Natural killer cell (primary cell): ENCODE measurements around the gene ITGA2. TPM values are rescaled to one million over a fixed set of nuclear protein-coding genes. Genes with fewer than 3 reads are reported as not detected.

ENCODE experiments used
- ATAC-seq, 3 donors: fragments of 150-1000 bp in 2 of 3; fragments of 200-7000 bp in 1 of 3; cut with Tn5 transposase; 1 replicate in 1 of 3; 2 replicates in 2 of 3; pipeline ENCODE4 v1.10.0; 2021; ENCODE audit warnings: mild to moderate bottlenecking in 2 of 3, moderate library complexity in 2 of 3
- DNase-seq, 2 donors: peaks; one replicate each; pipeline versions ENCODE4 v3.0.0 to v3.0.0-alpha.2; 2013 to 2021; ENCODE audit warnings: mixed read lengths in 1 of 2
- H3K27ac ChIP-seq: one replicate; pipeline ENCODE4 v1.5.1; 2013; ENCODE audit warnings: mild to moderate bottlenecking, low read length
- H3K27me3 ChIP-seq: one replicate; pipeline ENCODE4 v1.6.1; 2013; ENCODE audit warnings: low read length; ENCODE audit not compliant: control insufficient read depth, insufficient read depth
- H3K36me3 ChIP-seq: one replicate; pipeline ENCODE4 v1.6.1; 2013; ENCODE audit warnings: low read length; ENCODE audit not compliant: control insufficient read depth, insufficient read depth
- H3K4me1 ChIP-seq: one replicate; pipeline ENCODE4 v1.6.1; 2013; ENCODE audit warnings: low read length; ENCODE audit not compliant: control insufficient read depth, insufficient read depth
- H3K4me3 ChIP-seq: one replicate; pipeline ENCODE4 v1.5.1; 2013; ENCODE audit warnings: low read length
- H3K9me3 ChIP-seq: one replicate; pipeline ENCODE4 v1.6.1; 2013; ENCODE audit warnings: low read length; ENCODE audit not compliant: control insufficient read depth, insufficient read depth
- H3K27ac Mint-ChIP-seq, 2 donors: one replicate each; pipeline ENCODE4 v1.8.0; 2022; ENCODE audit warnings: mild to moderate bottlenecking in 2 of 2, mixed read lengths in 2 of 2, moderate library complexity in 1 of 2
- H3K27me3 Mint-ChIP-seq, 2 donors: one replicate each; pipeline ENCODE4 v1.8.0; 2022; ENCODE audit warnings: low read depth in 2 of 2, mixed read lengths in 2 of 2
- H3K36me3 Mint-ChIP-seq: one replicate; pipeline ENCODE4 v1.8.0; 2022; ENCODE audit warnings: mixed read lengths
- H3K4me1 Mint-ChIP-seq, 2 donors: one replicate each; pipeline ENCODE4 v1.8.0; 2022; ENCODE audit warnings: mixed read lengths in 2 of 2
- H3K4me3 Mint-ChIP-seq: one replicate; pipeline ENCODE4 v1.8.0; 2022; ENCODE audit warnings: mild to moderate bottlenecking, moderate library complexity, mixed read lengths
- H3K9me3 Mint-ChIP-seq, 2 donors: one replicate each; pipeline ENCODE4 v1.8.0; 2022; ENCODE audit warnings: mixed read lengths in 2 of 2
- WGBS: methylation state at CpG from one replicate; pipeline ENCODE4 v1.1.7; 2013; ENCODE audit warnings: missing lambda C conversion rate; ENCODE audit not compliant: insufficient coverage; 5-methylcytosine and 5-hydroxymethylcytosine counted together
- intact Hi-C: fragments of 100-400 bp; cut with micrococcal nuclease; formaldehyde crosslinking; loops from one replicate; pipeline ENCODE4 v1.14.2; 2022
- total RNA-seq, 4 donors: library from RNA; stranded (reverse); fragments of 120-200 nt in 1 of 4; gene quantifications; one replicate each; pipeline versions ENCODE4 v1.2.3 to v1.2.4, GENCODE V29; 2013 to 2022
- TF ChIP-seq, protein P1 (sequence below): fragments of 200-600 bp; IDR thresholded peaks from one replicate; pipeline ENCODE4 v1.8.0; 2022; ENCODE audit warnings: antibody characterized with exemption

ITGA2 gene
- total RNA-seq, 3 donors from 2014 or later (not counting 1 experiment from before 2014, with no cell fraction given): 0.11 to 0.26 (median 0.20) TPM

DNA sequence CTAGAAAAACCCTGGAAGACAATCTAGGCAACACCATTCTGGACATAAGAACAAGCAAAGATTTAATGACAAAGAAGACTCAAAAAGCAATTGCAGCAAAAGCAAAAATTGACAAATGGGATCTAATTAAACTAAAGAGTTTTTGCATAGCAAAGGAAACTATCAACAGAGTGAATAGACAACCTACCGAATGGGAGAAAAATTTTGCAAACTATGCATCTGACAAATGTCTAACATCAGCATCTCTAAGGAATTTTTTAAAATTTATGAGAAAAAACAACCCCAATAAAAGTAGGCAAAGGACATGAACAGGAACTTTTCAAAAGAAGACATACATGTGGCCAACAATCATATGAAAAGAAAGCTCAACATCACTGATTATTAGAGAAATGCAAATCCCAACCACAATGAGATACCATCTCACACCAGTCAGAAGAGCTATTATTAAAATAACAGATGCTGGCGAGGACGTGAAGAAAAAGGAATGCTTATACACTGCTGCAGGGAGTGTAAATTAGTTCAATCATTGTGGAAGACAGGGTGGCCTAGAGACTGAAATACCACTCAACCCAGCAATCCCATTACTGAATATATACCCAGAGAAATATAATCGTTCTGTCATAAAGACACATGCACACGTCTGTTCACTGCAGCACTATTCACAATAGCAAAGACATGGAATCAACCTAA, 116.6 kb downstream of the ITGA2 start:
- intact Hi-C loops: no loop called here
- H3K4me1 ChIP-seq: peaks cover 8% of the 10 kb centered on the region
- WGBS: 88% methylated on average over 3 of the region's 5 CpGs
- no peak for DNase-seq
- Mint-ChIP-seq H3K27ac (no peak overlapping the region), H3K4me1 (peaks cover 44 to 45% of the 10 kb centered on the region in 2 donors), H3K4me3 (no peak overlapping the region), H3K27me3 (no peaks in the 10 kb centered on the region), H3K36me3 (peaks cover 5% of the 10 kb centered on the region), H3K9me3 (no peaks in the 10 kb centered on the region)
- ATAC-seq: no peak
- peaks cover 18% of the 10 kb centered on the region for H3K36me3 ChIP-seq
- TF ChIP-seq, protein P1, sequence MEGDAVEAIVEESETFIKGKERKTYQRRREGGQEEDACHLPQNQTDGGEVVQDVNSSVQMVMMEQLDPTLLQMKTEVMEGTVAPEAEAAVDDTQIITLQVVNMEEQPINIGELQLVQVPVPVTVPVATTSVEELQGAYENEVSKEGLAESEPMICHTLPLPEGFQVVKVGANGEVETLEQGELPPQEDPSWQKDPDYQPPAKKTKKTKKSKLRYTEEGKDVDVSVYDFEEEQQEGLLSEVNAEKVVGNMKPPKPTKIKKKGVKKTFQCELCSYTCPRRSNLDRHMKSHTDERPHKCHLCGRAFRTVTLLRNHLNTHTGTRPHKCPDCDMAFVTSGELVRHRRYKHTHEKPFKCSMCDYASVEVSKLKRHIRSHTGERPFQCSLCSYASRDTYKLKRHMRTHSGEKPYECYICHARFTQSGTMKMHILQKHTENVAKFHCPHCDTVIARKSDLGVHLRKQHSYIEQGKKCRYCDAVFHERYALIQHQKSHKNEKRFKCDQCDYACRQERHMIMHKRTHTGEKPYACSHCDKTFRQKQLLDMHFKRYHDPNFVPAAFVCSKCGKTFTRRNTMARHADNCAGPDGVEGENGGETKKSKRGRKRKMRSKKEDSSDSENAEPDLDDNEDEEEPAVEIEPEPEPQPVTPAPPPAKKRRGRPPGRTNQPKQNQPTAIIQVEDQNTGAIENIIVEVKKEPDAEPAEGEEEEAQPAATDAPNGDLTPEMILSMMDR: no peak
- H3K9me3 ChIP-seq: no peaks in the 10 kb centered on the region
- no peak overlapping the region for H3K27ac ChIP-seq
- no peaks in the 10 kb centered on the region for H3K27me3 ChIP-seq
- no peak overlapping the region for H3K4me3 ChIP-seq

DNA sequence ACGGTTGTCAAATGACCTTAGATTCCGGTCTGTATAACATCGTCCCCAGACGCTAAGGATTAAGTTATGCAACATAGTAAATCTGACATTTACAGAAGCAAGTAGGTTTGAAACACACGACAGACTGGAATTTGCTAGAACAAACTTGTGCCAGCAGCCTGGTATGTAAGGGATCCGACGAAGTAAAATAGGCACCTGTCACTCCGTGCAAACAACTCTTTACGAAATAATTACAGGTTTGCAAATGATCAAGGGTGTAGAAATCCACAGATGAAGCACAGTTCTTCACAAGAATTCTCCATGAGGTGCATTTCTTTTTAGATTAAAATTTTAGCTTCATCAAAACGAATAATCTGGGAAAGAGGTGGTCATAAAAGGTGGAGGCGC, 119.9 kb downstream of the ITGA2 start:
- Histone ChIP-seq H3K4me1 (peaks cover 8% of the 10 kb centered on the region), H3K27ac (peak overlapping the region; percentile 81), H3K9me3 (no peaks in the 10 kb centered on the region), H3K27me3 (no peaks in the 10 kb centered on the region), H3K36me3 (peaks cover 4% of the 10 kb centered on the region), H3K4me3 (peak overlapping the region; percentile 95)
- TF ChIP-seq, protein P1: no peak
- DNase-seq: peak in 1 of 2 donors; percentile 39
- WGBS: 5% methylated on average over 11 of the region's 11 CpGs
- ATAC-seq: peak in 1 of 3 donors; percentile 1
- Mint-ChIP-seq H3K9me3 (no peaks in the 10 kb centered on the region), H3K27ac (peak overlapping the region; percentile 92), H3K4me3 (peak overlapping the region; percentile 99), H3K27me3 (no peaks in the 10 kb centered on the region), H3K36me3 (no peaks in the 10 kb centered on the region), H3K4me1 (peaks cover 38 to 47% of the 10 kb centered on the region in 2 donors)
- intact Hi-C loops: no loop called here

DNA sequence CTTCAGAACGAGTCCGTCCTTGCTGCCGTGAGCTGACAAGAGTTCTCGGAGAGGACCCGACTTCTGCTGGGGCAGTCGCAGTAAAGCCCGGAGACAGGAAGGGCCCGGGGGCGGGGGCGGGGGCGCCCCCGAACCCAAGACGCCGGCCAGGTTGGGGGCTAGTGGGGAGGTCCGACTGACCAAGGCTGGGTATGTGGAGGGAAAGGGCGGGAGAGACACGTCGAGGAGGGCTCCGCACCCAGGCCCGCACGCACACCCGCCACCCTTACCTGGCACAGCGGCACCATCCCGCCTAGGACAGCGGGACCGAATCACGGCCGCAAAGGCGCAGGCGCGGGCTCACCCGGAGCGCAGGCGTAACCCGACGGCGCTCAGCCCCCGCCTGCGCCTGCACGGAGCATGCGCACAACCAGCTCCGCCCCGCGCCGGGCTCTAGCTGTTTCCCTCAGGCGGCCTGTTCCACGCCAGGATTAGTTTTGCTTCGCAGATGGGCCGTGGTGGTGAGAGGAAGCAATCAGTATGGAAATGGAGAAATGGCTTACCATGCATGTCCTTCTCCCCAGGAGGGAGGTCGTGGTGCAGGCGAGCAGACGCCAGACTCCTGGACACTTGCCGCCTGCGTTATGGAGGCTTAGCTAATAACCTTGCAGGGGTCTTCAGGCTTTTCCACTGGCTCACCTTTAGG, 120.4 kb downstream of the ITGA2 start, which contains the start of gene MOCS2:
Gene MOCS2, minus strand, starts transcription at position 315 of the 685 bp plus-strand sequence. CDS start 2,583 bp downstream, outside the sequence.
- peak; percentile 96 to 98 (median 96) for ATAC-seq
- Histone ChIP-seq H3K9me3 (no peaks in the 10 kb centered on the region), H3K36me3 (peaks cover 4% of the 10 kb centered on the region), H3K27ac (peak within 1 kb of the TSS; percentile 81), H3K4me3 (peak within 1 kb of the TSS; percentile 95), H3K4me1 (peaks cover 8% of the 10 kb centered on the region), H3K27me3 (no peaks in the 10 kb centered on the region)
- Mint-ChIP-seq H3K27me3 (no peaks in the 10 kb centered on the region), H3K36me3 (no peaks in the 10 kb centered on the region), H3K4me1 (peaks cover 38 to 47% of the 10 kb centered on the region in 2 donors), H3K4me3 (peak within 1 kb of the TSS; percentile 99), H3K9me3 (no peaks in the 10 kb centered on the region), H3K27ac (peak within 1 kb of the TSS; percentile 92)
- WGBS: 2% methylated on average over 54 of the region's 54 CpGs
- intact Hi-C loops: no loop called here
- TF ChIP-seq, protein P1: no peak
- DNase-seq: peak; percentile 86 to 97
